LoVo (cell line): ENCODE data around the gene CACNG8.
A peak's percentile ranks its signal among the peaks of the same experiment; 100 is the strongest.

Source experiments
- DNase-seq: peaks from one replicate; pipeline ENCODE4 v3.0.0-alpha.2; 2016; ENCODE audit warnings: low spot score

The CACNG8 gene

DNA sequence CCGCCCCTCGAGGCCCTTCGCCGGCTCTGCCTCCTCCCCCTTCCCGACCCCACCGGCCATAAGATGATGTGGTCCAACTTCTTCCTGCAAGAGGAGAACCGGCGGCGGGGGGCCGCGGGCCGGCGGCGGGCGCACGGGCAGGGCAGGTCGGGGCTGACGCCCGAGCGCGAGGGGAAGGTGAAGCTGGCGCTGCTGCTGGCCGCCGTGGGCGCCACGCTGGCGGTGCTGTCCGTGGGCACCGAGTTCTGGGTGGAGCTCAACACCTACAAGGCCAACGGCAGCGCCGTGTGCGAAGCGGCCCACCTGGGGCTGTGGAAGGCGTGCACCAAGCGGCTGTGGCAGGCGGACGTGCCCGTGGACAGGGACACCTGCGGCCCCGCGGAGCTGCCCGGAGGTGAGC lies 30.1 kb downstream of the CACNG8 start:
- no peak for DNase-seq

- no peak for DNase-seq
Observed at GRCh38 chr19:53993448-53993847, 30.7 kb downstream of the CACNG8 start.

DNA sequence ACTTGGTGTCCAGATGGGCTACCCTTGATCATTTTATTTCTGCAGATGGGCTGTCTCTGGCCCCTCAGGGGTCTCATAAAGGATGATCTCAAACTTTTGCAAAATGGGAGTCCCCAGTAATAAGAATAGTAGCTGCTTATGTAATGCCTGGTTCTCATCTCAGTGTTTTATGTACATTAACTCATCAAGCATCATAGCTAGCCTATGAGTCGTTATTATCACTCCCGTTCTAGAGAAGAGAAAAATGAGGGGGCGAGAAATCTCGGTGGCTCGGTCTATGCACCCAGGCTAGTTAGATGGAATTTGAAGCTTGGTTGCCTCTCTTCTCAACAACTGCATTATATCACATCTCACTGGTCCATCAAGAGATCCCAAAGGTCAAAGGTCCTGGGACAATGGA lies 32.1 kb downstream of the CACNG8 start:
- DNase-seq: no peak

DNA sequence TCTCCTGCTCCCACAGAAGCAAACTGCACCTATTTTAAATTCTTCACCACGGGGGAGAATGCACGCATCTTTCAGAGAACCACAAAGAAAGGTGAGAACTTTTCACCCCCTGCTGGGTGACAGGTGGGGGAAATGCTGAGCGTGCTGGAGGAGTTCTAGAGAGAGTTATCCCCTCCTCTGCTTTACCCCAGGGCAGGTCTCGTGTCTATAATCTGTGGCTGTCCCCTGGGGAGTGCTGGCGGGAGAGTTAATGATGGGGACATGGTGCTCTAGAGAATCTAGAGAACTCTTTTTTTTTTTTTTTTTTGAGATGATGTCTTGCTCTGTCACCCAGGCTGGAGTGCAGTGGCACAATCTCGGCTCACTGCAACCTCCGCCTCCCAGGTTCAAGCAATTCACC lies 35.5 kb downstream of the CACNG8 start:
- DNase-seq: no peak

- no peak for DNase-seq
Observed at GRCh38 chr19:53999694-54000093, 37.0 kb downstream of the CACNG8 start.

GRCh38 chr19:54001496-54001895 lies 38.8 kb downstream of the CACNG8 start:
- no peak for DNase-seq

GRCh38 chr19:54002495-54003315 lies 40.0 kb downstream of the CACNG8 start:
- no peak for DNase-seq

- no peak for DNase-seq
Observed at GRCh38 chr19:54009440-54009839, 46.7 kb downstream of the CACNG8 start.

DNA sequence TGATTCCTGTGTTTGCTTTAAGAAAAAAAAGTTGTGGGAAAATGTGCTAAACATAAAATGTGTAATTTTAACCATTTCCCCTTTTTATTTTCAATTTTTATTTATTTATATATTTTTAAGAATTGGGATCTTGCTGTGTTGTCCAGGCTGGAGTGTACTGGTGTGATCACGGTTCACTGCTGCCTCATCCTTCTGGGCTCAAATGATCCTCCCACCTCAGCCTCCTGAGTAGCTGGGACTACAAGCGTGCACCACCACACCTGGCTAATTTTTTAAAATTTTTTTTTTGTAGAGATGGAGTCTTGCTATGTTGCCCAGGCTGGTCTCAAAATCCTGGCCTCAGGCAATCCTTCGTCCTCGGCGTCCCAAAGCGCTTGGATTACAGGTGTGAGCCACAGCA lies 47.7 kb downstream of the CACNG8 start:
- no peak for DNase-seq

DNA sequence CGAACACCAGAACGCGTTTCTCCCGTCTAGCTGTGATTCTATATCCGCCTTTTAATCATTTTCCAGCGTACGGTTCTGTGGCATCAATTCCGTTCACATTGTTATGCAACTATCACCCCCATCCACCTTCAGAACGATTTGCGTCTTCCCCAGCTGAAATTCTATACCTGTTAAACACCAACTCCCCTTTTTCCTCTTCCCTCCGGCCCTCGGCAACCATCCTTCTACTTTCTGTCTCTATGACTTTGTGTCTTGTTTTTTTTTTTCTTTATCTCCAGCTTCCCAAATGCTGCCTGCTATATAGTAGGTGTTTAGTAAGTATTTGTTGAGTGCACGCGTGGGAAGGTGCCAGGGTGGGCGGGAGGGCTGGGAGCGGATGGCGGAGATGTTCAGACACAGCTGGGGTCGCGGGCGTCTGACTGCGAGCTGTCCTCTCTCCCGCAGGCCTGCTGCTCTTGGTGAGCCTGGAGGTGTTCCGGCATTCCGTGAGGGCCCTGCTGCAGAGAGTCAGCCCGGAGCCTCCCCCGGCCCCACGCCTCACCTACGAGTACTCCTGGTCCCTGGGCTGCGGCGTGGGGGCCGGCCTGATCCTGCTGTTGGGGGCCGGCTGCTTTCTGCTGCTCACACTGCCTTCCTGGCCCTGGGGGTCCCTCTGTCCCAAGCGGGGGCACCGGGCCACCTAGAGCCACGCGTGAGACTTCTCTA lies 48.9 kb downstream of the CACNG8 start:
- DNase-seq: no peak

DNA sequence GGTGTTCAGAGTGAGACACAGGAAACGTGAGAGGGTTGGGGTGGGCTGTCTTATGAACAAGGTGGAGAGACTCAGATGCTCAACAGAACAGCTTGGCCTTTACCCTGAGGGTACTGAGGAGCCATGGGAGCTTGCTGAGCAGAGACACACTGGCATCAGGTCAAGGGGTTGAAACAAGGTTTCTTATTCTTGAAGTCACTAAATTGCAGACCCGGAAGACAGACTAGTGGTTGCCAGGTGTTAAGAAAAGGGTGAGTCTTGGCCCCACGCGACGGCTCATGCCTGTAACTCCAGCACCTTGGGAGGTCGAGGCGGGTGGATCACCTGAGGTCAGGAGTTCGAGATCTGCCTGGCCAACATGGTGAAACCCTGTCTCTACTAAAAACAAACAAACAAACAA lies 51.1 kb downstream of the CACNG8 start:
- DNase-seq: no peak

DNA sequence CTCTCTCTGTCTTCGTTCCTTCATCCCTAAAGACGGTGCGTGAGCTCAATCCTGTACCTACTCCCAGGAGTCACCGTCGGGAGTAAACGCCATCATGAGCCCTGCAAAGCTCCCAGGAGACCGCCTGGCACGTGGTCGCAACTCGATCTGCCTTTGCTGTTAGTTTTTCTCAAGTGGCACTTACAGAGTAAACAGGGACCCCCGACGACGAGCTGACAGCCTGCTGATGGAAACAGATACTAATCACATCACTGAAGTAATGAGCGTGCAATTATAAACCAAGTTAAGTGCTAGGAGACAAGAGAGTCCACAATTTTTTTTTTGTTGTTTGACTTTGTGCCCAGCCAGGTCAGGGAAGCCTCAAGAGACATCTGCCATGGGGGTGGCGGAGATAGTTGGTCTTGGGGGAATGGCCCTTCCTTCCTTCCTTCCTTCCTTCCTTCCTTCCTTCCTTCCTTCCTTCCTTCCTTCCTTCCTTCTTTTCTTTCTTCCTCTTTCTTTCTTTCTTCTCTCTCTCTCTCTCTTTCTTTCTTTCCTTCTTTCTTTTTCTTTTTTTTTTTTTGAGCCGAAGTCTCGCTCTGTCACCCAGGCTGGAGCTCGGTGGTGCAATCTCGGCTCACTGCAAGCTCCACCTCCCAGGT lies 52.3 kb downstream of the CACNG8 start:
- no peak for DNase-seq

- no peak for DNase-seq
Observed at GRCh38 chr19:54017261-54017660, 54.5 kb downstream of the CACNG8 start.

- no peak for DNase-seq
Observed at GRCh38 chr19:54021363-54021762, 58.6 kb downstream of the CACNG8 start.

GRCh38 chr19:54021932-54022331 lies 59.2 kb downstream of the CACNG8 start:
- DNase-seq: no peak

- DNase-seq: no peak
Observed at GRCh38 chr19:54023191-54023590, 60.5 kb downstream of the CACNG8 start.

DNA sequence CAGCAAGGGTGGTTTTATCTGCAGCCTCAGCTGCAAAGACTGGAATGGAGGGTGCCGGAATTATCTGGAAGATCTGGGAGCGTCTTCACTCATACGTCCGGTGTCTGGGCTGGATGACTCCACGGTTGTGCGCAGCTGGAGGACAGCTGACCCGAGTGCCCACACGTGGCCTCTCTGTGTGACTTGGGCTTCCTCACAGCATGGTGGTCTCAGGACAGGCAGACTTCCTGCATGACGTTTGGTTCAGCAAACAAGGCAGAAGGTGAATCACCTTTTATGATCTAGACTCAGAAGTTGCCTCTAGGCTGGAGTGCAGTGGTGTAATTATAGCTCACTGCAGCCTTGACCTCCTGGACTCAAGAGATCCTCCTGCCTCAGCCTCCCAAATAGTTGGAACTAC lies 61.9 kb downstream of the CACNG8 start:
- no peak for DNase-seq

DNA sequence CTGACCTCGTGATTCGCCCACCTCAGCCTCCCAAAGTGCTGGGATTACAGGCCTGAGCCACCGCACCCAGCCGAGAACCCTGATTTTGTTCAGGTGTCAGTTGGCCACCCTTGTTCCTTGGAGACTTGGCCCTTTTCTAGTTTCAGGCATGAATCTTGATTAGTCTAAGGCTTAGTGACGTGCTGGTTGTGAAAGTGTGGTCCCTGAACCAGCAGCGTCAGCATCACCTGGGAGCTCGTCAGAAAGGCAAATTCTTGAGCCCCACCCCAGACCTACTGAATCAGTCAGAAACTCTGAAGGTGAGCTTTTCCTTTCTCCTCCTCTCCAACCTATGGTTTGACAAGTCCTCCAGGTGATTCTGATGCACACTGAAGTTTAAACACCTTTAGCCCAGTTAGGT lies 63.9 kb downstream of the CACNG8 start:
- DNase-seq: no peak

GRCh38 chr19:54029301-54029700 lies 66.6 kb downstream of the CACNG8 start:
- DNase-seq: no peak

DNA sequence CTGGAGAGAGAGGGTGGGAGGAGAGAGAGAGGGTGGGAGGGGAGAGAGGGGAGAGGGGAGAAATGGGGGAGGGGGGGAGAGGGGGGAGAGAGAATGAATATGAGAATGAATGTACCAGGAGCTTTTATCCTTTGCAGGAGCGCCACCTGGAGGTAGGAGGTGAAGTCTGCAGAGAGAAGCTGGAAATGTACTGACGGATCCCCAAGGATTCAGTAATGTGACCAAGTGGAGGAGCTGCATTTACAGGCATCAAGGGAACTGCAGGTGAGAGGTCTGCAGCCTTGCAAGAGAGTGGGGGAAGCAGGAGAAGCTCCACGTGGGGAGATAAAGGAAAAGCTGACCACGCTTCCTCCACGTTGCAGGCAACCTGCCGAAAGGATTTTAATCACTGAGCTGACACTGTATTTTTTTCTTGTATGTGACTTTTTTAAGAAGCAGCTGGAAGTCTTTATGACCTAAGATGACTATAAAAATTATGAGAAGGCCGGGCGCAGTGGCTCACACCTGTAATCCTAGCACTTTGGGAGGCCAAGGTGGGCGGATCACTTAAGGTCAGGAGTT lies 67.3 kb downstream of the CACNG8 start:
- DNase-seq: peak; percentile 61

GRCh38 chr19:54030895-54031586 lies 68.3 kb downstream of the CACNG8 start:
- no peak for DNase-seq
